GM18951 (cell line): ENCODE data around the gene ATP8A1.

Experiments
- POLR2A ChIP-seq: IDR thresholded peaks from 4 replicates; pipeline ENCODE4 v1.6.1; 2011; ENCODE audit warnings: mild to moderate bottlenecking; ENCODE audit not compliant: insufficient read length, insufficient read depth; ENCODE audit errors: extremely low read depth
- in situ Hi-C: fragments of 300-500 bp; cut with MboI; formaldehyde crosslinking; loops from one replicate; pipeline ENCODE4 v1.12.0; 2022; ENCODE audit warnings: low sequenced_read_pairs, mixed read lengths, inconsistent platforms; ENCODE audit not compliant: unreplicated experiment

ATP8A1 gene

DNA sequence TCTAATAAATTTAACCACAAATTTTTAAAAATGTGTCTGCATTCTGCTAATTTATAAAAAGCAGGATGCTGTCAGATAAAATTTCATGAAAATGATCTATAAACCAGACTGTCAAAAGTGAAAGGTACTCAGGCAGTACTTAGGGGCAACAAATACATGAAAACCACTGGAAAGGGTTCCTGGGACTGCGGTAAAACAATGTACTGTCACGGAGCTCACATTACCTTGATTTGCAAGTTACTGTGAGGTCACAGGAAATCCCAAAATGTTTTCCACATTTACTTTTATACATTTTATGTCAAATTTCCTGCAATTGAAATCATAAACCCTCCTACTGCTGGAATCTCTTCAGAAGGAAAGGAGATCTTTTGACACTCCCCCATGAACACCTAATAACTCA is 214.3 kb downstream of the ATP8A1 start:
- in situ Hi-C loops = no loop called here
- no peak for TF ChIP-seq POLR2A

DNA sequence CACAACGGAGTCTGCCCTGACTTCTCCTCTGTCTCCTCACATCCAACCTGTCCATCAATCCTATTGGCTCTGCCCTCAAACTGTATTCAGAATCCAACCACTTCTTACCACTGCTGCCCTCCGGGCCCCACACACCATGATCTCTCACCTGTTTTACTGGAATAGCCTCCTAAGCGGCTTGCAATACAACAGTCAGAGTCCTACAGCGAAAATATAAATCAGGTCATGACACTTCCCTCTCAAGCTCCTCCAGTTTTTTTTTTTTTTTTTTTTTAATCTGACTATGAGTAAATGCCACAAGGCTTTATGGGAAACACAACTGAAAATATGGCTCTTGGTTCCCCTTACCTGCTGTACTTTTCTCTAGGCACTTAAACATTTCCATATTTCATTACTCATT is 216.8 kb downstream of the ATP8A1 start:
- in situ Hi-C loops = no loop called here

DNA sequence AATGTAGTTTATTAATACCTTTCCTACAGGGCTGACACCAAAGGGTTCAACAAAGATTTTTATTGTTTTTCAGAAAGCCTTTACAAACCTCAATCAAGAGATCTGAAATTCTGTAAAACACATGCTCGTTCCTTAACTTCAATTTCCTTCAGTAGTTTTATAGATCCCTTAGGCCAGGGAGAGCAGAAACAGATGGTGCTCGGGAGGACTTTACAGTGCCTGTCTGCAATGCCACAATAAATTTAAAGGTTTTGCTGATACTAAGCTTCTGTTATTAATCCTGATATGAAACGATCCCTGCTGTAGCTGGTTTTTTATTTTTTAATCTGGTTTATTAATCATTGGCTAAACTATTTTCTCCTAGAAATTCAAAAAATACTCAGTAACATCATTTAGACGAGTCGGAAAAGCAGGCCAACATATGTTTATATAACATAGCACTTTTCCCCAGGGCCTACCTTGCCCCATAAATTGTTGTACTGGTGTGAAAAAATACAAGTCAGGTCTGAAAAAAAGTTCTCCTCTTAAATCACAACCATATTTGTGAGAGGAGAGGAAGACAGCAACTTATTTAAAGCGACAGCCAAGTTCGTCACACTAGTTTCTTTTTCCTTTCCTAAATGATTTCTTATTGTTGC is 219.9 kb downstream of the ATP8A1 start:
- TF ChIP-seq POLR2A = no peak
- in situ Hi-C loops = no loop called here

More for the DNA sequence above, 216.8 kb downstream of the ATP8A1 start:
- TF ChIP-seq POLR2A = no peak

DNA sequence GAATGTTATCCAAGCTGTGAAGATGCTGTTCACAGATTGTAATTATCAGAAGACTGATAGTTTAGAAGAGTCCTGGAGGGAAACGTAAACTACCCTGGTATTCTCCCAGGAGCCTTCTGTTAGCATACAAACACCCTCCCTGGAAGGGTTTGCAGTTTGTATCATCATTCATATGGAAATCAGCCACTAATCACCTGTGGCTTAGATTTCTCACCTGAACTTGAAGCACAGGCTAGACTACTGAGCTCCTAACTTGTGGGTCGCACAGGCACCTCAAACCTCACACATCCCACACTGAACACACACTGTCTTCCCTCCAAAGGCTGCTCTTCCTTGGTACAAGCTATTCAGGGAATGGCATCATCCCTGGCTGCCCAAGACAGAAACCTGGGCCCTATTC is 228.9 kb downstream of the ATP8A1 start:
- no peak for TF ChIP-seq POLR2A
- in situ Hi-C loops = no loop called here

DNA sequence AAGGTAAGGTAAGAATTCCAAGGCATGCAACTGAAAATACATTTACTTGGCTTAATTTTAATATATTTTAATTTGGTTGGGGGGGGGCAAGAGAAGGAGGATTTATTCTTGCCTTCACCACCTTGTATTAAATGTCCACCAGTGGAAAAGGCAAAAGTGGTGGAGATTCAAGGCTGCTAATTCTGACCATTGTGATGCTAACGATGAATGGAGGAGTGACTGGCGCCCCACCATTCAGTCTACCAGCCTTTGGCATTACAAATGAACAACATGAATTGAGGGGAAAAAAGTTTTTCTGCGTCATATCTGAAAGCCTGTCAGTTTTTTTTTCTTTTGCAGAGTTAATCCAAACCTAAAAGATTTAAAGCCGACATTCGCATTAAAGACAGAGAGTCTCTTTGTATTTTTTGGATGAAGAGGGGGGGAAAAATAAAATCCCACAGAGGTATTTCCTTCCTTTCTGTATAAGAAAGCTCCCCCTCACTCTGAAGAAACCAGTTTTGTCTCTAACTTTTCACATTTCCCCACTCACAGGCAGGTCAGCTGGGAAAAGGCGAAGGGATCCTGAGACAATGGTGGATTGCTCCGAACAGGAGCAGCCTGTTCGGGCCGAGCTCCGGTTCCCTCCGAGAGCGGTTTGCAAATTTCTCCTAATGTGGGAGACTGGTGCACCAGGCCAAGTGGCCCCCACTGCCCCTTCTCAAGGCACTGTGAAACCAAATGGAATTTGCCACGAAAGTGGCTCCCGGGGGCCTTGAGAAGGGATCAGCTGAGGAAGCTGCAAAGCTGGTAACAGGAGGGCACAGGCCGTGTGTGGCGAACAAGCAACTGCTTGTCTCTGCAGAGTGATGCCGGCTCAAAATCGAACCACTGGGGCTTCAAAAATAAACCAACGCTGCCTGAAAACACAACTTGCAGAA is 231.5 kb downstream of the ATP8A1 start:
- in situ Hi-C loops = no loop called here
- no peak for TF ChIP-seq POLR2A

DNA sequence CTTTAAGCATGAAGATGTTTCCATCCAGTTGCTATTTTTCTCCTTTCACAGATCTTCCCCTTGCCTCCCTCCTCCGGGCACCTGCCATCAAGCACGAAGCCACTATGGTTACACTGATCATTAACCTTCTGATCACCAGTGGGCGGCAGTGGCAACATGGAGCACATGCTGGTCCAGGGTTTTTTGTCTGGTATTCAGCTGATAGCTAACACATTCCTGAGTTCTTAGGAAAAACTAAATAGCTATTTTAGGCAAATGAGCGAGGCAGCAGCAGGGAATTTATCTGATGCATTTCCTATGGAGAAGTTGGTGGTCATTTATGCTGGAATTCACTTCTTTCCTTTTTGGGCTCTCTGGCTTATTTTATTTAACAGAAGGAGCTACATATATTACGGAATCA is 236.8 kb downstream of the ATP8A1 start:
- in situ Hi-C loops = no loop called here
- TF ChIP-seq POLR2A = no peak

DNA sequence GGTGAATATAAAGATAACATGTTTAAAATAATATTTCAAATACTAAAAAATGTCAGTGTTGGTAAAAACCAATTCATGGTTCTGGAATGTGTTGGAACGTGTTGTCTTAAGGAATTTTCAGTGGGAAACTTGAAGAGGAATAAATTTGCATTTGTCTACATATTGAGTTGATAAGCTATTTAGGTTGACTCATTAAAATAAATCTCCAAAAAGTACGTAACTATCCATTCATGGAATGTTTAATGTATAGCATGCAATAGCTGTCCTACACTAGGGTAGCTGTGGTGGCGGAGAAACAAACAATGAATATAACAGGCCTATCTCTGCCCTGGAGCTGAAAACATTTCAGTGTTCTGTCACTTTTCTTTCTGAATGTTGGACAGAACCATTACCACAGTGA is 239.4 kb downstream of the ATP8A1 start:
- TF ChIP-seq POLR2A = no peak
- in situ Hi-C loops = no loop called here

DNA sequence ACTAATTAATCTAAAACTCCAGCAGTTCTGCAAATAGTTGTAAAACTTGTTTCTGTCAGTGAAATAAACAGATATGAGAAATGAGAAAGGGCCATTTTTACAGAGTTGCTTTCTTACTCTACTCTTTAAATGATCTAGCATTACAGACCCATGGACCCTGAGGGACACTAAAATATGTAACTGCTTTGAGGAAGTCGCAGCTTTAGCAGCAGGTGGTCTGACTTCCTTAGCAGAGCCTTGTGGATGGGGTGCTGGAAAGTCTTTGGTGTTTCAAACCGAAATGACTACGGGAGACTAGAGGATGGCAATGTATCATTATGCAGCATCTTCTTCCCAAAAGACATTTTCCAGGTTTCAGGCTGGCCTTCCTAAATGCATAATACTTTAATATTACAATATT is 240.9 kb downstream of the ATP8A1 start:
- no peak for TF ChIP-seq POLR2A
- in situ Hi-C loops = no loop called here

DNA sequence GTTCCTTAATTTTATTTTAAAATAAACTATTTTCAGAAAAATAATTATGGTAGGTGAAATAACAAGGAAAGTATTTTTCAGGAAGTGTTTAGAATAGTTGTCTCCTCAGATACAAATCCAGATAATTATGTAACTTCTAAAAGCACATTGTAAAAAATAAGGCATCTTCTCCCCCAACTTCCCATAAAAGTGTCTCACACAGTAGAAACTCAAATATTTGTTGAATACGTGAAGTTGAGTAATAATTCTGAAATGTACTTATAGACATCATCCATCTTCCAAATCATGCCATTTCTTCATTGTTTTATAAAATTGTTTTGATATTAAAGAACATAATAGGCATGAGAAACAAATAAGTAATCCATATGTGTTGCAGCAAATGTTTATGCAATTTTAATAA is 241.6 kb downstream of the ATP8A1 start:
- in situ Hi-C loops = no loop called here
- TF ChIP-seq POLR2A = no peak

DNA sequence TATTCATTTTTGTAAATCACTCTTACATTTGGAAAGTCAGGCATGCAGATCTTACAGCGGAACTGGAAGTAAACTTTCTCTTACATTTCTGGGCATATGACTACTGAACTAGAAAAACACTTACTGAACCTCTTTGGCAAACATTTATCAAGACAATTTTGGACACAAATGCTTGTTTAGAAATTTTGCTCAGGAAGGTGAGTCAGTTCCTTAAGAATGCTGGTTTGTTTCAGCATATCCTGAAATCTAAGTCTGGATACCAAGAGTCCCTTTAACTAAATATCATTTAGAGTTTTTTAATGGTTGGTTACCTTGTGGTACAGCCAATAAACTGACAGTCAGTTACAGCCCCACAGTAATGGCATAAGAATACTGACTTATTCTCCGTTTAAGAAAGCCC is 244.7 kb downstream of the ATP8A1 start:
- no peak for TF ChIP-seq POLR2A
- in situ Hi-C loops = no loop called here

DNA sequence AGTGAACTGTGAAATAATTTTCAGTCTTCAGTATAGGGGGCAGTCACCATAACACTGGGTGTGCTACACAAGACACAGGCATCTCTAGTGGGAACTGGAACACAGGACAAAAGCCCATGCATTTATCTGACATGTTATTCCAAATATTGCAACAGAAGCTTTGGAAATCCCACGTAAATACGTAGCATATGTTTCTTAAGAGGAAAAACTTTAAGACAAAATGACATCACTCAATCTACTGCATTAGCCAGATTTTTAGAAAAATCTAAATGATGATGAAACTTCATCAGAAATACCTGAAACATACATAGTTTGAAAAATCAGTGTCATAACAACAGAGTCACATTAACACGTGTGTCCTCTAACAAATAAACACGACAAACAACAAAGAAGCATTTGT is 245.1 kb downstream of the ATP8A1 start:
- no peak for TF ChIP-seq POLR2A
- in situ Hi-C loops = no loop called here

DNA sequence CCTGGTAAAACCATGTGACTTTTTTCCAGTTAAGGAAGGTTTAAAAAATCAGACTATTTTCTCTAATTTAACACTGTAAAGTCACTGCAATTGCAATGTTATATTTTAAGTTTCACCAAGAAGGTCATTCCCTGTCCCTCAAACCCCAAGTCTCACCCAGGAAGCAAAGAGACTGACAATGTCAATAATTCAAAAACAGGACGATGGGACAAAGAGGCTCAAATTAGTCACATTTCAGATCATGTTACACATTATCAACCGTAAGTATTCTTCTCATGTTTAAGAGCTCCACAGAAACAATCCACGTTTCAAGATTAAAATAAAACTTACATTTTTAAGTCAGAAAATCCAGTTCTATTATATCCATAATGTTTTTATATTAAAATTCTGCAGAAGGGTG is 246.5 kb downstream of the ATP8A1 start:
- in situ Hi-C loops = no loop called here
- TF ChIP-seq POLR2A = no peak

DNA sequence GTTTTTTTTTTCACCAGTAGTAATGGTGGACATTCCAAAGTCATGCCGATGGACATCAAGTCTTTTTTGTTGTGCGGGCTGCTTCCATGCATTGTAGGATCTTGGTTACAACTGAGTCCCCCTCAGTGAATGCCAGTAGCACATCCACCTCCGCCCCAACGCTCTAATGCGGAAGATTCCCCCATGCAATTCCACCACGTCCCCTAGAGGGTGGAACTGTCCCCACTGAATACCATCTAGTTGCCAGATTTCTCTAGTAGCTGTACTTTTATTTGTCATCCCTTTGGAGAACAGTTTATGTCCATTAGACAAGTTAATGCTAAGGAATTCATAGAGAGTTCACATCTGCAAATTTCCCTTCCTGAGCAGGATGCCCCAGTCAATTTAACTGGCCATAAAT is 252.9 kb downstream of the ATP8A1 start:
- in situ Hi-C loops = no loop called here
- no peak for TF ChIP-seq POLR2A

DNA sequence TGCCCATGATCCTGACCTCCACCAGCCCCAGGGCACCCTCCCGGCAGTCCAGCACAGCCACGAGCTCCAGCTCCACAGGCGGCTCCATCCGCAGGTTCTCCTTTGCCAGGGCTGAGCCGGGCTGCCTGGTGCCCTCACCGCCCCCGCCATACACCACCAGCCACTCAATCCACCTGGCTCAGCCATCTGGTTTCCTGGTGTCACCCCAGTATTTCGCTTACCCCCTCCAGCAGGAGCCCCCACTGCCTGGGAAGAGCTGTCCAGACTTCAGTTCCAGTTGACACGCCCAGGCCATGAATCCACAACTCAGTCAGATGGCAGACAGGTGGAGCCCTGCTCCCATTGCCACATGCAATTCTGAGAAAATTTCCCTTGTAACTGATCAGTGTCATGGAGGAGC is 255.7 kb downstream of the ATP8A1 start:
- in situ Hi-C loops = no loop called here
- no peak for TF ChIP-seq POLR2A

DNA sequence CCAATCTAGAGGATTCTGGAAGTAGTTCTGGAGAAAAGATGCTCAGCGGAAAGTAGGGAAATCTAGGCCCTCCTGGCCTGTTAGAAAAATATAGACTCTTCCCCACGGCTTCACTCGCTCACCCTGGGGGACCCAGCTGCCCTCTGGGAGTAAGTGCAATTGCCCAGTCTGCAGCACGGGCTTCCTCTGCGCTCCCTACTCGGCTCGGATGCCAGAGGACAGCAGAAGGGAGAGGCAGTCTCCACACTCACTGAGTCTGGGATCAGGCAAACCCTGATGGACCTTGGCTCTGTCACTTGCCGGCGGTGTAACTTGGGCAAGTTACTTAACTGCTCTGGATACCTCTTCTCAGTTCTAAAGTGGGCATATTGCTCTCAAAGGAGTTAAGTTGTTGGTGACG is 257.5 kb downstream of the ATP8A1 start:
- in situ Hi-C loops = loop anchor here (25.0 kb wide), 1 partner anchor 463 kb away; no protein-coding TSS in a partner anchor
- TF ChIP-seq POLR2A = no peak
